RWPE2 (cell line): ENCODE measurements around the gene RTL1.

Experiments used
- ATAC-seq: fragments of 200-7000 bp; cut with Tn5 transposase; 3 replicates; pipeline ENCODE4 v1.9.1; 2021; ENCODE audit warnings: low read depth
- DNase-seq: peaks from one replicate; pipeline ENCODE4 v3.0.0-alpha.2; 2020; ENCODE audit warnings: low spot score
- H3K27ac ChIP-seq: fragments of 450-650 bp; 2 replicates; pipeline ENCODE4 v1.5.1; 2017; ENCODE audit warnings: mild to moderate bottlenecking; ENCODE audit not compliant: poor library complexity, severe bottlenecking
- H3K27me3 ChIP-seq: fragments of 250-450 bp; sonication (Bioruptor Pico); 2 replicates; pipeline ENCODE4 v1.5.1; 2021; ENCODE audit warnings: mild to moderate bottlenecking, moderate library complexity; ENCODE audit not compliant: insufficient read depth, poor library complexity, severe bottlenecking
- H3K36me3 ChIP-seq: fragments of 250-450 bp; sonication (Bioruptor Pico); 2 replicates; pipeline ENCODE4 v1.5.1; 2020; ENCODE audit warnings: low read depth, mild to moderate bottlenecking, moderate library complexity
- H3K4me1 ChIP-seq: fragments of 250-450 bp; sonication (Bioruptor Pico); 2 replicates; pipeline ENCODE4 v1.5.1; 2021; ENCODE audit warnings: mild to moderate bottlenecking, moderate library complexity; ENCODE audit not compliant: insufficient read depth, poor library complexity, severe bottlenecking
- H3K4me3 ChIP-seq: fragments of 250-450 bp; sonication (Bioruptor Pico); 2 replicates; pipeline ENCODE4 v1.5.1; 2021; ENCODE audit warnings: mild to moderate bottlenecking, moderate library complexity; ENCODE audit not compliant: severe bottlenecking
- H3K9me3 ChIP-seq: fragments of 250-450 bp; sonication (Bioruptor Pico); 2 replicates; pipeline ENCODE4 v1.5.1; 2021; ENCODE audit warnings: mild to moderate bottlenecking, moderate library complexity; ENCODE audit not compliant: severe bottlenecking
- TF ChIP-seq, protein P1 (sequence below): fragments of 450-650 bp; IDR thresholded peaks from one replicate; pipeline ENCODE4 v1.5.1; 2017; ENCODE audit warnings: mild to moderate bottlenecking, moderate library complexity; ENCODE audit not compliant: poor library complexity, severe bottlenecking

The RTL1 gene

DNA sequence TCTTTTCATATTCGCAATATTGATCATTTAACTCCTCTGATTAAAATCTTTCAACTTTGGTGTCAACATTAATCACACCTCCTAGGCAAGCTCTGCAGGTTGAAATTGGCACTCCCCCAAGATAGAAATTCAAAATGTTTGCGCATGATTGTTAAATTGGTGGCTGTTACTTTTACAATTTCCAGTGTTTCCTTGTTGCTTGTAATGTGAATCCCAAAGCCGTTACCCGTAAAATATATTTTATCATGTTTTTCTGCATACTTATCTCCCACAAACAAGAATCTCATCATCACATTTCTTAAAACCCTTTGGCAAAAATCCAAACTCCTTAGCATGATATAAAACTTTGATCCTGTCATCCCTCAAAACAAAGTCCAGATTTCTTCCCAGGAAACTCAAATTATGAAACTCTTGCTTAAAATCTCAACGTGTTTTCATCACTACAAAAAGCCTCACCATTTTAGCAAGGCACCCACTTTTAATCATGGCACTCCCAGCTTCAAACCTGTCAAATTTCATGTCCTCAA is 14.7 kb downstream of the RTL1 start:
- peaks cover 5% of the 10 kb centered on the region; the same call in 1 of the 2 replicates for H3K36me3 ChIP-seq
- H3K4me3 ChIP-seq = no peak overlapping the region
- peaks cover 5% of the 10 kb centered on the region for H3K27me3 ChIP-seq
- no peaks in the 10 kb centered on the region for H3K9me3 ChIP-seq
- ATAC-seq = no peak
- no peak overlapping the region for H3K27ac ChIP-seq
- H3K4me1 ChIP-seq = no peaks in the 10 kb centered on the region
- DNase-seq = no peak
- TF ChIP-seq, protein P1, sequence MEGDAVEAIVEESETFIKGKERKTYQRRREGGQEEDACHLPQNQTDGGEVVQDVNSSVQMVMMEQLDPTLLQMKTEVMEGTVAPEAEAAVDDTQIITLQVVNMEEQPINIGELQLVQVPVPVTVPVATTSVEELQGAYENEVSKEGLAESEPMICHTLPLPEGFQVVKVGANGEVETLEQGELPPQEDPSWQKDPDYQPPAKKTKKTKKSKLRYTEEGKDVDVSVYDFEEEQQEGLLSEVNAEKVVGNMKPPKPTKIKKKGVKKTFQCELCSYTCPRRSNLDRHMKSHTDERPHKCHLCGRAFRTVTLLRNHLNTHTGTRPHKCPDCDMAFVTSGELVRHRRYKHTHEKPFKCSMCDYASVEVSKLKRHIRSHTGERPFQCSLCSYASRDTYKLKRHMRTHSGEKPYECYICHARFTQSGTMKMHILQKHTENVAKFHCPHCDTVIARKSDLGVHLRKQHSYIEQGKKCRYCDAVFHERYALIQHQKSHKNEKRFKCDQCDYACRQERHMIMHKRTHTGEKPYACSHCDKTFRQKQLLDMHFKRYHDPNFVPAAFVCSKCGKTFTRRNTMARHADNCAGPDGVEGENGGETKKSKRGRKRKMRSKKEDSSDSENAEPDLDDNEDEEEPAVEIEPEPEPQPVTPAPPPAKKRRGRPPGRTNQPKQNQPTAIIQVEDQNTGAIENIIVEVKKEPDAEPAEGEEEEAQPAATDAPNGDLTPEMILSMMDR = no peak

DNA sequence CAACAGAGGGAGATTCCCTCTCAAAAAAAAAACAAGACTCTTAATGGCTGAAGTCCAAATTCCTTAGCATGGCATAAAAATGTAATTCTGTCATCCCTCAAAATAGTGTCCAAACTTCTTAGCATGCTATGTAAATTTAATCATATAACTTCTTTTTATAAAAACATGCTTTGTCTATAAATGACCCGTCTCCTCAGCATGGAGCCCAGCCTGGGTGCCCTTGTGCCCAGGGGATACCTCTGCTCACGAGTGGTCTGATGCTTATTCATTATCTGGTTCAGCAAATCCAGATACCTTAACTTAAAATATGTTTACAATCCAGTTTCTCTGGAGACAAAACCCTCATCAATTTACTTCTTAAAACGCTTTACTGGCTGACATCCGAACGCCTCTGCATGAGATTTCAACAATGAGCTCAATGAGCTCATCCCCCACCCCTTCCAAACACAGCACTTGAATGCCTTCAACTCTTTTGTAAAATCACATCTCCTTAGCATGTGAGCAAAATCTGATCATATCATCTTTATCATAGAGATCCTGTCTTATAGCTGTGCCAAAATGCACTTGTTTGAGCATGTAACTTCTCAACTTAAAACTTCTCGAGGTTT is 15.7 kb downstream of the RTL1 start:
- peaks cover 5% of the 10 kb centered on the region; the same call in 1 of the 2 replicates for H3K36me3 ChIP-seq
- H3K4me1 ChIP-seq = no peaks in the 10 kb centered on the region
- TF ChIP-seq, protein P1 = no peak
- H3K27ac ChIP-seq = no peak overlapping the region
- ATAC-seq = no peak
- no peak overlapping the region for H3K4me3 ChIP-seq
- no peaks in the 10 kb centered on the region for H3K9me3 ChIP-seq
- H3K27me3 ChIP-seq = peaks cover 5% of the 10 kb centered on the region
- no peak for DNase-seq

DNA sequence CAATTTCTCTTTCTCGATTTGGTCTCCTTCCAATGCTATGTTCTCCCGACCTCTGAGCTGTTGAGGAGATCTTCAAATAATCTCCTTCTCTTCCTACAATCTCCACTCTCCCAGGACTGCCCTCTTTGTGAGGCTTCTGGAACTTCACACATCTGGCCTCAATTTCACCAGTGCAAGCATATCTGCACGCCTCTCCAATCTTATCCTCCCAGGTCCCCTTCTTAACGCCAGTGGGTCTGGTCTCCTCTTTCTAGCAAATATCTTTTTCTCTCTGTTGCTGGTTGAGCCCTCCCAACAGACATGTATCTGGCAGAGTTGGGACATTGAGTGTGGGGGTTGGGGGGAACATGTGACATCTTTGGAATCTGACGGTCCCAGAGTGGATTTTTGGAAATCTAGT is 17.9 kb downstream of the RTL1 start:
- TF ChIP-seq, protein P1 = no peak
- ATAC-seq = no peak
- Histone ChIP-seq H3K4me1 (no peaks in the 10 kb centered on the region), H3K9me3 (no peaks in the 10 kb centered on the region), H3K36me3 (peaks cover 5% of the 10 kb centered on the region; the same call in 1 of the 2 replicates), H3K27me3 (peaks cover 5% of the 10 kb centered on the region), H3K27ac (no peak overlapping the region), H3K4me3 (no peak overlapping the region)
- peak; percentile 19 for DNase-seq

DNA sequence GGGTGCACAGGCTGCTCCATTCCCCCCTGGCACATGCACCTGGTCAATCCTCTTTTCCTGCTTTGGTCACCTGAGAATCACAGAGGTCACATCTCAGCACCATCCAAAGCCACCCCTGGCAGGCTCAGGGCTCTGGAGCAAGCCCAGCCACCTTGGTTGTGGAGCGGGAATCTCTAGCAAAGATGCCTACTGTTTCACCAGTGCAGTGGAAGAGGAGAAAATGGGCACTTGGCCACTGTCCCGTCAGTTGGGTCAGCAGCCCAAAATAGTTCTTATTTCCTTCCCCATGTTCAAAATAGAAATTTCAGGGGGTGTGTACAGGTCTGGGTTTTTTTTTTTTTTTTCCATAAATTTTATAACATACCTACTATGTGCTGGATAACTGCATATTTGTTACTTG is 18.3 kb downstream of the RTL1 start:
- H3K27ac ChIP-seq = no peak overlapping the region
- H3K27me3 ChIP-seq = peaks cover 5% of the 10 kb centered on the region
- no peak overlapping the region for H3K4me3 ChIP-seq
- peaks cover 5% of the 10 kb centered on the region; the same call in 1 of the 2 replicates for H3K36me3 ChIP-seq
- TF ChIP-seq, protein P1 = no peak
- H3K4me1 ChIP-seq = no peaks in the 10 kb centered on the region
- ATAC-seq = no peak
- peak; percentile 39 for DNase-seq
- H3K9me3 ChIP-seq = no peaks in the 10 kb centered on the region

DNA sequence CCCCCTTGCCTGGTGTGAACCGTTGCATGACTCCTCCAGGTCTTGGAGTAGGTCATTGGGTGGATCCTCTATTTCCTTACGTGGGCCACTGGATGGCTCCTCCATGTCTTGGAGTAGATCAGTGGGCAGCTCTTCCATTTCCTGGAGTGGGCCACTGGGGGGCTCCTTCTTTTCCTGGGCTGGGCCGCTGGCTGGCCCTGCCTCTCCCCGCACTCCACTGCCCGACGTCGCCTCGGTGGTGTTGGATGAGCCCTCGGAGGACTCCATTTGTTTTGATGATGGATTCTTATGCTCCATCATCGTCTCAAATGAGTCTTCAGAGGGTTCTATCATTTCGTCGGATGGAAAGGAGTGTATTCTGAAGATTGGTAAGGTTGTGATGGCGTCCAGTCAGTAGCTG is 19.1 kb downstream of the RTL1 start:
- H3K27me3 ChIP-seq = peaks cover 5% of the 10 kb centered on the region

More for the DNA sequence above, 19.1 kb downstream of the RTL1 start:
- no peak overlapping the region for H3K27ac ChIP-seq
- H3K4me3 ChIP-seq = no peak overlapping the region
- no peaks in the 10 kb centered on the region for H3K4me1 ChIP-seq
- TF ChIP-seq, protein P1 = no peak
- peaks cover 5% of the 10 kb centered on the region; the same call in 1 of the 2 replicates for H3K36me3 ChIP-seq
- DNase-seq (peak; percentile 42), ATAC-seq (no peak)
- no peaks in the 10 kb centered on the region for H3K9me3 ChIP-seq
